GM21723 (cell line): ENCODE results near the gene SFPQ.
"Not testable (repeated sequence)": the region's sequence is repeated elsewhere in the genome, so short reads cannot be mapped to it uniquely, and the experiment has no call there.

Source experiments
- ATAC-seq: cut with Tn5 transposase; IDR thresholded peaks from one replicate; pipeline ENCODE4 v1.9.1; 2021; ENCODE audit warnings: mild to moderate bottlenecking, moderate library complexity; ENCODE audit not compliant: unreplicated experiment

SFPQ gene

GRCh38 chr1:35142728-35143127 lies 50.2 kb downstream of the SFPQ start:
- not testable (repeated sequence) for ATAC-seq

GRCh38 chr1:35142294-35142693 lies 50.7 kb downstream of the SFPQ start:
- ATAC-seq, result not testable (repeated sequence)

- not testable (repeated sequence) for ATAC-seq
Observed at GRCh38 chr1:35137590-35137989, 55.4 kb downstream of the SFPQ start.

- no peak for ATAC-seq
Observed at GRCh38 chr1:35136780-35137179, 56.2 kb downstream of the SFPQ start.
